Breast epithelium (tissue), 4 donors: Measurements from ENCODE around the gene RSPH3. TPM values are rescaled to one million over a fixed set of nuclear protein-coding genes. Genes with fewer than 3 reads are reported as not detected.

ENCODE experiments used
- DNase-seq, 2 donors: peaks; one replicate each; pipeline ENCODE4 v3.0.0-alpha.2; 2019; ENCODE audit warnings: low spot score in 2 of 2
- H3K27ac ChIP-seq, 2 donors: fragments of 200-600 bp; sonication (generic) in 1 of 2; one replicate each; pipeline ENCODE4 v1.5.1; 2016 to 2019; ENCODE audit warnings: mild to moderate bottlenecking in 1 of 2
- H3K27me3 ChIP-seq, 2 donors: fragments of 200-600 bp; sonication (generic) in 1 of 2; one replicate each; pipeline versions ENCODE4 v1.5.1 to v1.6.0; 2017 to 2019; ENCODE audit warnings: control low read depth in 1 of 2, mild to moderate bottlenecking in 1 of 2
- H3K36me3 ChIP-seq: fragments of 200-600 bp; one replicate; pipeline ENCODE4 v1.5.1; 2019
- H3K4me1 ChIP-seq, 2 donors: fragments of 200-600 bp; sonication (generic); one replicate each; pipeline ENCODE4 v1.5.1; 2016 to 2019; ENCODE audit warnings: control low read depth in 1 of 2
- H3K4me3 ChIP-seq, 3 donors: fragments of 200-600 bp; sonication (generic); 1 replicate in 2 of 3; 2 replicates in 1 of 3; pipeline ENCODE4 v1.5.1; 2016 to 2019; ENCODE audit warnings: mild to moderate bottlenecking in 3 of 3, moderate library complexity in 2 of 3
- H3K9me3 ChIP-seq, 2 donors: fragments of 200-600 bp; sonication (generic) in 1 of 2; one replicate each; pipeline ENCODE4 v1.5.1; 2016 to 2019; ENCODE audit warnings: control low read depth in 1 of 2
- CTCF ChIP-seq, 3 donors: fragments of 450-650 bp; IDR thresholded peaks; one replicate each; pipeline ENCODE4 v1.5.1; 2016 to 2017; ENCODE audit warnings: antibody characterized with exemption in 3 of 3, mild to moderate bottlenecking in 3 of 3, moderate library complexity in 3 of 3
- POLR2A ChIP-seq: fragments of 450-650 bp; IDR thresholded peaks from one replicate; pipeline ENCODE4 v1.6.1; 2016; ENCODE audit warnings: antibody characterized with exemption, mild to moderate bottlenecking, moderate library complexity
- POLR2AphosphoS5 ChIP-seq, 3 donors: sonication (generic); formaldehyde crosslinking; IDR thresholded peaks; one replicate each; pipeline ENCODE4 v1.6.1; 2017; ENCODE audit warnings: antibody characterized with exemption in 3 of 3
- intact Hi-C: fragments of 100-400 bp; cut with DNase I; formaldehyde crosslinking; loops from one replicate; pipeline ENCODE4 v1.15.1; 2023; ENCODE audit warnings: low total_unique reads
- total RNA-seq, 3 donors: library from RNA; depleted of rRNA; stranded (reverse); fragments of >200 nt; gene quantifications; one replicate each; pipeline ENCODE4 v1.1.0, GENCODE V29; 2016

Gene RSPH3
- total RNA-seq, 3 donors from 2014 or later, result 9.4 to 14.9 (median 9.5) TPM

- TF ChIP-seq CTCF (IDR thresholded peaks at IDR 0.05) (no peak), POLR2A (no peak), POLR2AphosphoS5 (IDR thresholded peaks at IDR 0.05) (no peak)
- Histone ChIP-seq H3K4me3 (no peak overlapping the region), H3K27ac (no peak overlapping the region), H3K9me3 (peaks cover 19 to 23% of the 10 kb centered on the region in 2 donors), H3K27me3 (no peaks in the 10 kb centered on the region), H3K36me3 (no peaks in the 10 kb centered on the region), H3K4me1 (no peaks in the 10 kb centered on the region)
- intact Hi-C loops, result no loop called here
- DNase-seq, result no peak
Observed at GRCh38 chr6:159023893-159024292, 23.9 kb upstream of the RSPH3 start.

GRCh38 chr6:159020011-159020410 is 20.0 kb upstream of the RSPH3 start:
- no peaks in the 10 kb centered on the region for H3K4me1 ChIP-seq

GRCh38 chr6:159017757-159018559 is 18.0 kb upstream of the RSPH3 start:
- no peaks in the 10 kb centered on the region for H3K4me1 ChIP-seq
- H3K36me3 ChIP-seq, result no peaks in the 10 kb centered on the region
- TF ChIP-seq POLR2A, result no peak
- no peak for TF ChIP-seq POLR2AphosphoS5 (IDR thresholded peaks at IDR 0.05)
- TF ChIP-seq CTCF (IDR thresholded peaks at IDR 0.05), result no peak
- H3K4me3 ChIP-seq, result no peak overlapping the region
- H3K9me3 ChIP-seq, result peaks cover 0 to 3% of the 10 kb centered on the region in 2 donors
- no peak overlapping the region for H3K27ac ChIP-seq
- no peak for DNase-seq
- intact Hi-C loops, result no loop called here
- no peaks in the 10 kb centered on the region for H3K27me3 ChIP-seq

More at GRCh38 chr6:159020011-159020410, 20.0 kb upstream of the RSPH3 start:
- no peak for DNase-seq
- Histone ChIP-seq H3K27ac (no peak overlapping the region), H3K27me3 (no peaks in the 10 kb centered on the region), H3K9me3 (peaks cover 10% of the 10 kb centered on the region in 2 donors), H3K4me3 (no peak overlapping the region), H3K36me3 (no peaks in the 10 kb centered on the region)
- intact Hi-C loops, result no loop called here
- TF ChIP-seq CTCF (IDR thresholded peaks at IDR 0.05), result no peak
- TF ChIP-seq POLR2AphosphoS5 (IDR thresholded peaks at IDR 0.05), result no peak
- no peak for TF ChIP-seq POLR2A

- no peaks in the 10 kb centered on the region for H3K27me3 ChIP-seq
- no peak overlapping the region for H3K4me3 ChIP-seq
- H3K27ac ChIP-seq, result no peak overlapping the region
- H3K9me3 ChIP-seq, result peaks cover 0 to 3% of the 10 kb centered on the region in 2 donors
- intact Hi-C loops, result no loop called here
- H3K4me1 ChIP-seq, result no peaks in the 10 kb centered on the region
- DNase-seq, result no peak
- no peak for TF ChIP-seq CTCF (IDR thresholded peaks at IDR 0.05)
- TF ChIP-seq POLR2A, result no peak
- no peak for TF ChIP-seq POLR2AphosphoS5 (IDR thresholded peaks at IDR 0.05)
- H3K36me3 ChIP-seq, result no peaks in the 10 kb centered on the region
Observed at GRCh38 chr6:159014406-159014805, 14.4 kb upstream of the RSPH3 start.

GRCh38 chr6:159013229-159013628 is 13.2 kb upstream of the RSPH3 start:
- Histone ChIP-seq H3K9me3 (peaks cover 0 to 3% of the 10 kb centered on the region in 2 donors), H3K27me3 (no peaks in the 10 kb centered on the region), H3K4me1 (no peaks in the 10 kb centered on the region), H3K4me3 (no peak overlapping the region), H3K27ac (no peak overlapping the region), H3K36me3 (no peaks in the 10 kb centered on the region)
- intact Hi-C loops, result no loop called here
- no peak for DNase-seq
- TF ChIP-seq POLR2AphosphoS5 (IDR thresholded peaks at IDR 0.05) (no peak), CTCF (IDR thresholded peaks at IDR 0.05) (no peak), POLR2A (no peak)
